B cell (primary cell): ENCODE results near the gene CHST15. TPM values are rescaled to one million over a fixed set of nuclear protein-coding genes. Genes with fewer than 3 reads are reported as not detected.
A peak's percentile ranks its signal among the peaks of the same experiment; 100 is the strongest.

Source experiments
- ATAC-seq: fragments of 200-7000 bp; cut with Tn5 transposase; one replicate; pipeline ENCODE4 v1.10.0; 2021; ENCODE audit warnings: low read depth, mild to moderate bottlenecking, moderate number of reproducible peaks, moderate library complexity
- CTCF ChIA-PET: fragments of 350-600 bp; sonication (Branson Sonifier 250); formaldehyde crosslinking; loops from one replicate; lab custom pipeline; 2021; ENCODE audit warnings: antibody characterized with exemption, inconsistent platforms; lab: Charles Lee
- POLR2A ChIA-PET: fragments of 350-600 bp; sonication (Branson Sonifier 250); formaldehyde crosslinking; loops from one replicate; lab custom pipeline; 2021; ENCODE audit warnings: antibody characterized with exemption; lab: Charles Lee
- DNase-seq: peaks from one replicate; pipeline ENCODE4 v3.0.0; 2013
- H2AFZ ChIP-seq: 2 replicates; pipeline ENCODE4 v1.6.1; 2012; ENCODE audit warnings: mild to moderate bottlenecking, low read depth, low read length; ENCODE audit not compliant: insufficient read depth, poor library complexity, severe bottlenecking
- H3K27ac ChIP-seq, 2 donors: 1 replicate in 1 of 2; 2 replicates in 1 of 2; pipeline ENCODE4 v1.5.1; 2012 to 2013; ENCODE audit warnings: low read length in 2 of 2, mild to moderate bottlenecking in 2 of 2, moderate library complexity in 1 of 2
- H3K27me3 ChIP-seq, 4 experiments: fragments of 200-600 bp in 1 of 4; sonication (generic) in 1 of 4; replicated peaks in 1 of 4; 1 replicate in 2 of 4; 2 replicates in 2 of 4; pipeline versions ENCODE4 v1.6.1 to v1.7.0; 2013 to 2016; ENCODE audit warnings: low read length in 3 of 4, mild to moderate bottlenecking in 2 of 4, mixed read lengths in 1 of 4, moderate library complexity in 1 of 4; ENCODE audit not compliant: insufficient read depth in 4 of 4, control insufficient read depth in 3 of 4; ENCODE audit errors: control extremely low read depth in 1 of 4
- H3K36me3 ChIP-seq, 2 experiments: replicated peaks in 1 of 2; 1 replicate in 1 of 2; 2 replicates in 1 of 2; pipeline versions ENCODE4 v1.6.1 to v1.7.1; 2013; ENCODE audit warnings: low read length in 1 of 2; ENCODE audit not compliant: insufficient read depth in 2 of 2, control insufficient read depth in 1 of 2; ENCODE audit errors: control extremely low read depth in 1 of 2, extremely low read depth in 1 of 2
- H3K4me1 ChIP-seq, 2 donors: fragments of 200-600 bp in 1 of 2; sonication (generic) in 1 of 2; 1 replicate in 1 of 2; 2 replicates in 1 of 2; pipeline versions ENCODE4 v1.5.1 to v1.6.1; 2013 to 2017; ENCODE audit warnings: low read length in 2 of 2; ENCODE audit not compliant: control insufficient read depth in 2 of 2, insufficient read depth in 2 of 2
- H3K4me2 ChIP-seq: replicated peaks from 2 replicates; pipeline ENCODE3; 2012; ENCODE audit warnings: mild to moderate bottlenecking, low read depth, low read length; ENCODE audit not compliant: poor library complexity, severe bottlenecking
- H3K4me3 ChIP-seq, 5 experiments: fragments of 200-600 bp in 1 of 5; sonication (generic) in 1 of 5; 1 replicate in 3 of 5; 2 replicates in 2 of 5; pipeline versions ENCODE4 v1.5.1 to v1.7.0; 2011 to 2016; ENCODE audit warnings: low read length in 4 of 5, mild to moderate bottlenecking in 4 of 5, low read depth in 2 of 5, control low read depth in 1 of 5, moderate library complexity in 1 of 5; ENCODE audit not compliant: insufficient read depth in 1 of 5; ENCODE audit errors: control extremely low read depth in 1 of 5, extremely low read depth in 1 of 5
- H3K79me2 ChIP-seq: fragments of 200-600 bp; sonication (generic); one replicate; pipeline ENCODE4 v1.6.0; 2016; ENCODE audit warnings: low read length; ENCODE audit not compliant: control insufficient read depth, insufficient read depth
- H3K9ac ChIP-seq: fragments of 200-600 bp; sonication (generic); 2 replicates; pipeline ENCODE4 v1.6.1; 2017; ENCODE audit warnings: mild to moderate bottlenecking, low read length, moderate library complexity
- H3K9me3 ChIP-seq, 3 donors: one replicate each; pipeline versions ENCODE4 v1.6.1 to v1.7.1; 2013; ENCODE audit warnings: low read length in 2 of 3; ENCODE audit not compliant: control insufficient read depth in 2 of 3, insufficient read depth in 1 of 3; ENCODE audit errors: control extremely low read depth in 1 of 3
- H4K20me1 ChIP-seq: 2 replicates; pipeline ENCODE4 v1.6.0; 2012; ENCODE audit warnings: mild to moderate bottlenecking, low read length; ENCODE audit not compliant: insufficient read depth, control insufficient read depth, poor library complexity, severe bottlenecking
- H3K27ac Mint-ChIP-seq: one replicate; pipeline ENCODE4 v1.8.0; 2021; ENCODE audit warnings: mixed read lengths
- H3K27me3 Mint-ChIP-seq: one replicate; pipeline ENCODE4 v1.8.0; 2021; ENCODE audit warnings: mixed read lengths
- H3K4me1 Mint-ChIP-seq: one replicate; pipeline ENCODE4 v1.8.0; 2021; ENCODE audit warnings: mixed read lengths
- H3K4me3 Mint-ChIP-seq: one replicate; pipeline ENCODE4 v1.8.0; 2021; ENCODE audit warnings: mixed read lengths
- H3K9me3 Mint-ChIP-seq: one replicate; pipeline ENCODE4 v1.8.0; 2022; ENCODE audit warnings: mixed read lengths; ENCODE audit not compliant: insufficient read depth
- EZH2 ChIP-seq: IDR thresholded peaks from 2 replicates; pipeline ENCODE4 v1.6.1; 2012; ENCODE audit warnings: borderline replicate concordance, low read depth, mild to moderate bottlenecking, moderate library complexity, low read length; ENCODE audit not compliant: insufficient read depth, poor library complexity, severe bottlenecking
- WGBS: methylation state at CpG from one replicate; pipeline ENCODE4 v1.1.5; 2013; ENCODE audit warnings: missing lambda C conversion rate; ENCODE audit not compliant: insufficient coverage; 5-methylcytosine and 5-hydroxymethylcytosine counted together
- intact Hi-C: fragments of 100-400 bp; cut with micrococcal nuclease; formaldehyde crosslinking; loops from one replicate; pipeline ENCODE4 v1.10.0; 2022
- polyA plus RNA-seq: library from polyadenylated mRNA; depleted of rRNA; stranded (reverse); fragments of >200 nt; gene quantifications from 2 replicates; pipeline ENCODE4 v1.2.3, GENCODE V29; 2012
- total RNA-seq, 2 donors: library from RNA; stranded (reverse); fragments of 120-200 nt in 1 of 2; gene quantifications; 1 replicate in 1 of 2; 2 replicates in 1 of 2; pipeline versions ENCODE4 v1.2.3 to v1.2.4, GENCODE V29; 2013 to 2022
- TF ChIP-seq, protein P1 (sequence below): fragments of 200-600 bp; IDR thresholded peaks from one replicate; pipeline ENCODE4 v1.8.0; 2022; ENCODE audit warnings: antibody characterized with exemption, mild to moderate bottlenecking

The CHST15 gene
- total and polyA plus RNA-seq, 2 donors (not counting 1 experiment from before 2014, with no cell fraction given): 17.9 to 75.4 TPM

- peak overlapping the region; percentile 69 to 85 (median 80) for H3K4me3 ChIP-seq
- H3K27ac ChIP-seq: peak overlapping the region in 1 of 2 donors; percentile 97
- peaks cover 45% of the 10 kb centered on the region for H4K20me1 ChIP-seq
- peak overlapping the region; percentile 99 for H3K4me2 ChIP-seq
- intact Hi-C loops: loop anchor here (1.0 to 10.0 kb wide), 9 partner anchors 15 to 653 kb away; partner anchors contain the start of gene FAM53B
- 3% methylated on average over 51 of the region's 55 CpGs for WGBS
- peak overlapping the region; percentile 82 for H3K27ac Mint-ChIP-seq
- TF ChIP-seq, protein P1, sequence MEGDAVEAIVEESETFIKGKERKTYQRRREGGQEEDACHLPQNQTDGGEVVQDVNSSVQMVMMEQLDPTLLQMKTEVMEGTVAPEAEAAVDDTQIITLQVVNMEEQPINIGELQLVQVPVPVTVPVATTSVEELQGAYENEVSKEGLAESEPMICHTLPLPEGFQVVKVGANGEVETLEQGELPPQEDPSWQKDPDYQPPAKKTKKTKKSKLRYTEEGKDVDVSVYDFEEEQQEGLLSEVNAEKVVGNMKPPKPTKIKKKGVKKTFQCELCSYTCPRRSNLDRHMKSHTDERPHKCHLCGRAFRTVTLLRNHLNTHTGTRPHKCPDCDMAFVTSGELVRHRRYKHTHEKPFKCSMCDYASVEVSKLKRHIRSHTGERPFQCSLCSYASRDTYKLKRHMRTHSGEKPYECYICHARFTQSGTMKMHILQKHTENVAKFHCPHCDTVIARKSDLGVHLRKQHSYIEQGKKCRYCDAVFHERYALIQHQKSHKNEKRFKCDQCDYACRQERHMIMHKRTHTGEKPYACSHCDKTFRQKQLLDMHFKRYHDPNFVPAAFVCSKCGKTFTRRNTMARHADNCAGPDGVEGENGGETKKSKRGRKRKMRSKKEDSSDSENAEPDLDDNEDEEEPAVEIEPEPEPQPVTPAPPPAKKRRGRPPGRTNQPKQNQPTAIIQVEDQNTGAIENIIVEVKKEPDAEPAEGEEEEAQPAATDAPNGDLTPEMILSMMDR: no peak
- TF ChIP-seq EZH2: no peak
- H3K9me3 Mint-ChIP-seq: no peaks in the 10 kb centered on the region
- peaks cover 0 to 5% (median 2%) of the 10 kb centered on the region in 3 donors for H3K9me3 ChIP-seq
- H2AFZ ChIP-seq: peak overlapping the region; percentile 83
- no peaks in the 10 kb centered on the region for H3K27me3 ChIP-seq
- peaks cover 68% of the 10 kb centered on the region for H3K4me1 Mint-ChIP-seq
- peak overlapping the region; percentile 84 for H3K9ac ChIP-seq
- H3K36me3 ChIP-seq: peaks cover 0 to 4% of the 10 kb centered on the region in 2 experiments
- ChIA-PET POLR2A (interaction anchor here (0.9 to 3.9 kb wide), 15 partner anchors 12 to 137 kb away, joined by 3 to 40 read pairs (median 7); no protein-coding TSS in a partner anchor), CTCF (interaction anchor here (0.9 to 7.9 kb wide), 18 partner anchors 8 to 297 kb away, joined by 3 to 58 read pairs (median 6); no protein-coding TSS in a partner anchor)
- peak overlapping the region; percentile 98 for H3K4me3 Mint-ChIP-seq
- H3K79me2 ChIP-seq: peaks cover 58% of the 10 kb centered on the region
- peaks cover 29 to 40% of the 10 kb centered on the region in 2 donors for H3K4me1 ChIP-seq
- ATAC-seq (no peak), DNase-seq (no peak)
- H3K27me3 Mint-ChIP-seq: no peaks in the 10 kb centered on the region
Measured at GRCh38 chr10:124091646-124092249, 1.6 kb downstream of the CHST15 start.
